Erythroblast (primary cell): ENCODE results near the gene EDRF1.

Experiments used
- GATA1 ChIP-seq: IDR thresholded peaks from 2 replicates; pipeline ENCODE4 v1.6.1; 2011; ENCODE audit warnings: low read depth, mild to moderate bottlenecking, control low read depth, low read length, moderate library complexity
- POLR2A ChIP-seq: IDR thresholded peaks from 2 replicates; pipeline ENCODE4 v1.6.1; 2011; ENCODE audit warnings: mild to moderate bottlenecking, low read length

- TF ChIP-seq POLR2A (no peak), GATA1 (no peak)
Observed at GRCh38 chr10:125692601-125693523, 26.6 kb upstream of the EDRF1 start.
